PC-3 (cell line): ENCODE data around the gene BCL3. TPM values are rescaled to one million over a fixed set of nuclear protein-coding genes. Genes with fewer than 3 reads are reported as not detected.

Experiments
- ATAC-seq: fragments of 200-7000 bp; cut with Tn5 transposase; 2 replicates; pipeline ENCODE4 v1.9.1; 2020; ENCODE audit warnings: mild to moderate bottlenecking, moderate library complexity
- BruUV-seq: library from RNA; stranded (reverse); fragments of 400-500 nt; replicated peaks from 2 replicates; lab custom pipeline; 2021; lab: Mats Ljungman, UMichigan
- CTCF ChIA-PET: fragments of 300-600 bp; sonication (Branson Sonifier 250); formaldehyde crosslinking; loops from one replicate; lab custom pipeline; 2022; ENCODE audit warnings: antibody characterized with exemption; lab: Charles Lee
- POLR2A ChIA-PET: fragments of 300-600 bp; sonication (Branson Sonifier 250); formaldehyde crosslinking; loops from one replicate; lab custom pipeline; 2022; ENCODE audit warnings: antibody characterized with exemption; ENCODE audit not compliant: unreplicated experiment; lab: Charles Lee
- DNase-seq: peaks from one replicate; pipeline ENCODE4 v3.0.0-alpha.2; 2015
- H2AFZ ChIP-seq: fragments of 300-600 bp; sonication (generic); 2 replicates; pipeline ENCODE4 v1.6.0; 2016; ENCODE audit warnings: antibody characterized with exemption, low read length
- H3F3A ChIP-seq: fragments of 300-600 bp; sonication (generic); one replicate; pipeline ENCODE4 v1.6.0; 2017; ENCODE audit warnings: antibody characterized with exemption, low read length, control low read depth, mild to moderate bottlenecking; ENCODE audit not compliant: unreplicated experiment
- H3K27ac ChIP-seq: fragments of 300-600 bp; sonication (generic); 2 replicates; pipeline ENCODE4 v1.5.1; 2016; ENCODE audit warnings: mild to moderate bottlenecking, low read length
- H3K27me3 ChIP-seq: fragments of 300-600 bp; sonication (generic); 2 replicates; pipeline ENCODE4 v1.6.1; 2016; ENCODE audit warnings: low read length, mixed read lengths
- H3K36me3 ChIP-seq: fragments of 300-600 bp; sonication (generic); 2 replicates; pipeline ENCODE4 v1.6.1; 2016; ENCODE audit warnings: low read depth, mixed run types, low read length, mixed read lengths
- H3K4me1 ChIP-seq: fragments of 300-600 bp; sonication (generic); 2 replicates; pipeline ENCODE4 v1.5.1; 2016; ENCODE audit warnings: low read length; ENCODE audit not compliant: insufficient read depth
- H3K4me2 ChIP-seq: fragments of 300-600 bp; sonication (generic); 2 replicates; pipeline ENCODE4 v1.6.0; 2016; ENCODE audit warnings: low read length
- H3K4me3 ChIP-seq: fragments of 300-600 bp; sonication (generic); 2 replicates; pipeline ENCODE4 v1.5.1; 2016; ENCODE audit warnings: mild to moderate bottlenecking, low read length, mixed read lengths
- H3K79me2 ChIP-seq: fragments of 300-600 bp; sonication (generic); 2 replicates; pipeline ENCODE4 v1.6.1; 2017; ENCODE audit warnings: low read length, mixed read lengths
- H3K9ac ChIP-seq: fragments of 300-600 bp; sonication (generic); 2 replicates; pipeline ENCODE4 v1.6.0; 2016; ENCODE audit warnings: mild to moderate bottlenecking, low read length
- H3K9me2 ChIP-seq: fragments of 300-600 bp; sonication (generic); replicated peaks from 2 replicates; pipeline ENCODE4 v1.6.1; 2016; ENCODE audit warnings: mixed run types, low read length, mixed read lengths
- H3K9me3 ChIP-seq: fragments of 300-600 bp; sonication (generic); 2 replicates; pipeline ENCODE4 v1.6.1; 2016; ENCODE audit warnings: low read length, mixed read lengths
- H4K20me1 ChIP-seq: fragments of 300-600 bp; sonication (generic); 2 replicates; pipeline ENCODE4 v1.6.1; 2016; ENCODE audit warnings: low read length, mixed read lengths
- CTCF ChIP-seq: fragments of 300-600 bp; sonication (generic); conservative IDR thresholded peaks from 2 replicates; pipeline ENCODE4 v1.5.1; 2017; ENCODE audit warnings: antibody characterized with exemption, low read depth, mild to moderate bottlenecking, low read length
- EZH2 ChIP-seq: fragments of 300-600 bp; sonication (generic); IDR thresholded peaks from one replicate; pipeline ENCODE4 v1.6.1; 2017; ENCODE audit warnings: antibody characterized with exemption, mild to moderate bottlenecking, low read length; ENCODE audit not compliant: unreplicated experiment
- EZH2phosphoT487 ChIP-seq: fragments of 300-600 bp; sonication (generic); IDR thresholded peaks from 2 replicates; pipeline ENCODE4 v1.6.1; 2018; ENCODE audit warnings: mild to moderate bottlenecking, antibody characterized with exemption, low read length, borderline replicate concordance
- intact Hi-C: fragments of 100-400 bp; cut with micrococcal nuclease; formaldehyde crosslinking; loops from 2 replicates; pipeline ENCODE4 v1.9.0; 2023
- total RNA-seq: library from RNA; depleted of rRNA; stranded (reverse); fragments of >200 nt; gene quantifications from 2 replicates; pipeline ENCODE4 v1.2.3, GENCODE V29; 2014

The BCL3 gene
- total RNA-seq, 1 experiment from 2014 or later = 25.5 TPM

GRCh38 chr19:44752123-44752815, 3.8 kb downstream of the BCL3 start:
- peaks cover 11% of the 10 kb centered on the region for H4K20me1 ChIP-seq
- TF ChIP-seq EZH2phosphoT487 (no peak), EZH2 (no peak), CTCF (no peak)
- H3K79me2 ChIP-seq = peaks cover 38% of the 10 kb centered on the region
- DNase-seq (no peak), ATAC-seq (no peak)
- POLR2A ChIA-PET = no interaction called here
- no peaks in the 10 kb centered on the region for H3K27me3 ChIP-seq
- BruUV-seq = no TSS peak
- peaks cover 6% of the 10 kb centered on the region for H3F3A ChIP-seq
- peak overlapping the region; percentile 19 for H3K9ac ChIP-seq
- H2AFZ ChIP-seq = no peak overlapping the region
- H3K9me3 ChIP-seq = no peaks in the 10 kb centered on the region
- peak overlapping the region; percentile 52 for H3K4me2 ChIP-seq
- H3K36me3 ChIP-seq = peaks cover 7% of the 10 kb centered on the region; the same call in 1 of the 2 replicates
- intact Hi-C loops = no loop called here
- peak overlapping the region; percentile 23; the same call in 1 of the 2 replicates for H3K4me3 ChIP-seq
- CTCF ChIA-PET = interaction anchor here (0.6 to 1.2 kb wide), 2 partner anchors 18 to 29 kb away, joined by 3 read pairs; no protein-coding TSS in a partner anchor
- no peaks in the 10 kb centered on the region for H3K9me2 ChIP-seq
- peak overlapping the region; percentile 98 for H3K27ac ChIP-seq
- H3K4me1 ChIP-seq = peaks cover 53% of the 10 kb centered on the region

DNA sequence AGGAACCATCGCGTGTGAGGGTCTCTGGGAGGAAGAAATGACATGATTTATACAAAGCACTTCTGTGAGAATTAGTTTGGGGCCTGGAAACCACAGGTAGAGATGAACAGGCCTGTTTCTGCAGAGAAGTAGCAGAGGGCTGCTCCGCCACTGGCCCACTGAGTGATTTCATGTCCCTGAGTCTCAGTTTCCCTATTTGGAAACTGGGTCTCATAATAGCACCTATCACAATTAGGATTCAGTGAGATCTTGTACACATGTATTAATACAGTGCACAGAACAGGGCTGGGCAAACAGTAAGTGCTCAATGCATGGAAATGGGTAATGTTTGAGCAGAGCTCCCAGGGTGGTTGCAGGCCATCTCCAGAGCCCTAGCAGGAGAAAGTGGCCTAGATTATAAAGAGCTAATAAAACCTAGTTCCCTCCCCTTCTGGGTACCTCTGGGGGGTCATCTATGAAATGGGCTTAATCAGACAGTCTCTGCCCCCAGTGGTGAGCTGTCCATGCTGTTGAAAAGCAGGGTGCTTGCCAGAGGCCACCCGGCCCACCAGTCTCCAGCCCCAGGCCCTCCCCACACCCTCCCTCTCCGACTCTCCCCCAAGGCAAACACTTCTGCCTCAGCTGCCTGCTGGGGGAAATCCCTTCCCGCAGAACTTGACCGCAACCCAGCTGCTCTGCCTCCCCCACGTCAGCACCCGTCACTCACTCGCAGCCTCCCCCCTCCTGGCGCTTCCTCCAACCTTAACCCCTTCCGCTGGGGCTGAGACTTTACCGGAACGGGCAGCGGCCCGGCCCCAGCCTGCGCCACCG, 4.5 kb downstream of the BCL3 start:
- H3K27ac ChIP-seq = peak overlapping the region; percentile 98
- CTCF ChIA-PET = interaction anchor here (0.8 to 1.2 kb wide), 2 partner anchors 18 to 29 kb away, joined by 3 to 7 read pairs; no protein-coding TSS in a partner anchor
- peak overlapping the region; percentile 23; the same call in 1 of the 2 replicates for H3K4me3 ChIP-seq
- ATAC-seq (peak; percentile 67), DNase-seq (peak; percentile 87)
- no peaks in the 10 kb centered on the region for H3K9me2 ChIP-seq
- BruUV-seq = no TSS peak
- intact Hi-C loops = no loop called here
- H4K20me1 ChIP-seq = peaks cover 11% of the 10 kb centered on the region
- peaks cover 7% of the 10 kb centered on the region; the same call in 1 of the 2 replicates for H3K36me3 ChIP-seq
- H3K4me1 ChIP-seq = peaks cover 48% of the 10 kb centered on the region
- no peaks in the 10 kb centered on the region for H3K9me3 ChIP-seq
- POLR2A ChIA-PET = no interaction called here
- peaks cover 38% of the 10 kb centered on the region for H3K79me2 ChIP-seq
- peak overlapping the region; percentile 94 for H3K9ac ChIP-seq
- TF ChIP-seq EZH2 = no peak
- TF ChIP-seq CTCF = no peak
- no peak for TF ChIP-seq EZH2phosphoT487
- H3K4me2 ChIP-seq = peak overlapping the region; percentile 52
- H3F3A ChIP-seq = peaks cover 6% of the 10 kb centered on the region
- no peaks in the 10 kb centered on the region for H3K27me3 ChIP-seq
- no peak overlapping the region for H2AFZ ChIP-seq
